ENCODE data around the gene GMDS.

Gene GMDS

DNA sequence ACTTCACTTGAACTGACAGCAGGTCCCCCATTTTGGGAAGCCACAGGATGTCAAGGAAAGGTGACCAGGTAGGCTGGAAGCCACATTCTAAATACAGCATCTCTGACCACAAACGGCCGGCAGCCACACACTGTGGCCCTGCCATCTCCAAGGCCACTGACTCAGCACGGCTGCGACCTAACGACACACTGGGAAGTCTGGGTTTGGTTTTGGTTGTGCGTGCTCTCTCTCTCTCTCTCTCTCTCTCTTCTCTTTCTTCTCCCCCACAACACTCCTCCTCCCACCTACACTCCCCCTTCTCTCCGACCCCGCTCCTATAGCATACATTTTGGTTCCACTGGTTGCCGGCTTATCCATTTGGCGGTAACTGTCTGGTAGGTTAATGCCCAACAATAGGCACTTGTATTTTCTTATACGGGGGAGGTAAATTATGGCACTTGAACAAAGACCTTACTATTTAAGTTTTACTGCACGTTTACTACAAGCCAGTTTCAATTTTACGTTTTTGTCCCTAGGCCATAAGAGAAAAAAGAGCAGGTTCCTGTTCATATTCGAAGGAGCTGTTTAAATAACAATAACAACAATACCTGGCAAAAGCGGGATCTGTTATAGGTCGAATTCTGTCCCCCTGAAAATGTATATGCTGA lies 103.6 kb downstream of the GMDS start:
- H3K36me3 ChIP-seq (ENCODE audit: insufficient read depth): no peaks in the 10 kb centered on the region
- no peak overlapping the region for H3K27ac ChIP-seq
- no peak overlapping the region for H2AFZ ChIP-seq (ENCODE audit: low read depth)
- H3K27me3 ChIP-seq (ENCODE audit: insufficient read depth, low read depth): no peaks in the 10 kb centered on the region
- no peaks in the 10 kb centered on the region for H3K4me1 ChIP-seq (ENCODE audit: low read depth, poor library complexity, severe bottlenecking)
- H4K20me1 ChIP-seq (ENCODE audit: insufficient read depth): no peaks in the 10 kb centered on the region
- no peak overlapping the region for H3K4me3 ChIP-seq (IDR thresholded peaks at IDR 0.05; ENCODE audit: insufficient read depth, low read depth, low read length)
- no peak overlapping the region for H3K4me2 ChIP-seq
- no peak overlapping the region for H3K9ac ChIP-seq
- TF ChIP-seq, protein P1, sequence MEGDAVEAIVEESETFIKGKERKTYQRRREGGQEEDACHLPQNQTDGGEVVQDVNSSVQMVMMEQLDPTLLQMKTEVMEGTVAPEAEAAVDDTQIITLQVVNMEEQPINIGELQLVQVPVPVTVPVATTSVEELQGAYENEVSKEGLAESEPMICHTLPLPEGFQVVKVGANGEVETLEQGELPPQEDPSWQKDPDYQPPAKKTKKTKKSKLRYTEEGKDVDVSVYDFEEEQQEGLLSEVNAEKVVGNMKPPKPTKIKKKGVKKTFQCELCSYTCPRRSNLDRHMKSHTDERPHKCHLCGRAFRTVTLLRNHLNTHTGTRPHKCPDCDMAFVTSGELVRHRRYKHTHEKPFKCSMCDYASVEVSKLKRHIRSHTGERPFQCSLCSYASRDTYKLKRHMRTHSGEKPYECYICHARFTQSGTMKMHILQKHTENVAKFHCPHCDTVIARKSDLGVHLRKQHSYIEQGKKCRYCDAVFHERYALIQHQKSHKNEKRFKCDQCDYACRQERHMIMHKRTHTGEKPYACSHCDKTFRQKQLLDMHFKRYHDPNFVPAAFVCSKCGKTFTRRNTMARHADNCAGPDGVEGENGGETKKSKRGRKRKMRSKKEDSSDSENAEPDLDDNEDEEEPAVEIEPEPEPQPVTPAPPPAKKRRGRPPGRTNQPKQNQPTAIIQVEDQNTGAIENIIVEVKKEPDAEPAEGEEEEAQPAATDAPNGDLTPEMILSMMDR (conservative IDR thresholded peaks at IDR 0.05; ENCODE audit: low read depth, low read length): no peak
- no peaks in the 10 kb centered on the region for H3K79me2 ChIP-seq (ENCODE audit: insufficient read depth, low read depth)

DNA sequence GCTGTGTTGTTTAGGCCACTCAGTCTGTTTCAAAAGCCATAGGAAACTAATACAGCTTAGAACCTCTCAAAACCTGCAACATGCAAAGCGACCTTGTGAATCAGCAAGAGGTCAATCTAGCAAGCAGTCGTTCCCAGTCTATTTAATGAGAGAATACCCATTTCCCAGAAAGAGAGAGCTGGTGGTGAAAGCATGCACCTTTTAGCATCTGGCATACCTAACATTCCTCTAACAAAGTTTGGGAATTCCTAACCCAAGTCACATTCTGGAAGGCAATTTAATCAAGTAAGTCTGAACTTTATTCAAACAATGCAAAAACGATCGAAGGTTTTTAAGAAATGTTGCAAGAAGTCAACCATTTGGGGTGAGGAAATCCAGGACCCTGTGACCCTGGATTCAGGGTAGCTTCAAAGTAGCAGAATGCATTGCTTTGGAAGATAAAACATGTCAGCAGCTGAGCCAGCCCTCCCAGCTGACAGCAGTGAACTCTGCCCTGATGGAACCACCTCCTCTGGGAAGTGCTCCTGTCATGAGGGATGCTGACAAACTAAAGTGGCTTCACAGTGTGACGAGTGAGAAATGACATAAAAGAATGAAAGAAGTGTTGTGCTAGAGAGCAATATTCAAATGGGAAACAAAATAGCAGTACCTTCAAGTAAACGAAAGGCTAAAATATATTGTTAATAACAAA lies 104.8 kb downstream of the GMDS start:
- TF ChIP-seq, protein P1 (conservative IDR thresholded peaks at IDR 0.05; ENCODE audit: low read depth, low read length): no peak
- no peak overlapping the region for H3K4me3 ChIP-seq (IDR thresholded peaks at IDR 0.05; ENCODE audit: insufficient read depth, low read depth, low read length)
- H3K36me3 ChIP-seq (ENCODE audit: insufficient read depth): no peaks in the 10 kb centered on the region
- H3K9ac ChIP-seq: no peak overlapping the region
- H3K4me1 ChIP-seq (ENCODE audit: low read depth, poor library complexity, severe bottlenecking): no peaks in the 10 kb centered on the region
- no peak overlapping the region for H3K27ac ChIP-seq
- H3K27me3 ChIP-seq (ENCODE audit: insufficient read depth, low read depth): no peaks in the 10 kb centered on the region
- no peaks in the 10 kb centered on the region for H3K79me2 ChIP-seq (ENCODE audit: insufficient read depth, low read depth)
- no peak overlapping the region for H3K4me2 ChIP-seq
- no peak overlapping the region for H2AFZ ChIP-seq (ENCODE audit: low read depth)
- no peaks in the 10 kb centered on the region for H4K20me1 ChIP-seq (ENCODE audit: insufficient read depth)

DNA sequence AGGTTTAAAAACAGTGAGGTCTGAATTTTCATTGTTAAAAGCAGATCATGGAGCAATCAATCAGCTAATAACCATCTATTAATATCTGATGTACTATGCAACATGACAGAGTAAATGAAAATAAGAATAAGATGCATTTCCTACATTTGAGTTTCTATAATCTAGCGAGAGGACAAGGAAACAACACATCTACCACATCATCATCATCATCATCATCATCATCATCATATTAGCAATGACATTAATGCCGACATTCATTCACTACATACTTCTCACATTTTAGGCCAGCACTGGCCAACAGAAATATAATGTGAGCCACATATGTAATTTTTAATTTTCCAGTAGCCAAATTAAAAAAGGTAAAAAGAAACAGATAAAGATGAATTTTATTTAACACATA lies 110.0 kb downstream of the GMDS start:
- Histone ChIP-seq H3K4me3 (IDR thresholded peaks at IDR 0.05; ENCODE audit: insufficient read depth, low read depth, low read length) (no peak overlapping the region), H3K36me3 (ENCODE audit: insufficient read depth) (no peaks in the 10 kb centered on the region), H3K27ac (no peak overlapping the region), H4K20me1 (ENCODE audit: insufficient read depth) (no peaks in the 10 kb centered on the region), H3K79me2 (ENCODE audit: insufficient read depth, low read depth) (no peaks in the 10 kb centered on the region), H2AFZ (ENCODE audit: low read depth) (no peak overlapping the region), H3K9ac (no peak overlapping the region), H3K4me2 (no peak overlapping the region), H3K4me1 (ENCODE audit: low read depth, poor library complexity, severe bottlenecking) (no peaks in the 10 kb centered on the region), H3K27me3 (ENCODE audit: insufficient read depth, low read depth) (no peaks in the 10 kb centered on the region)
- TF ChIP-seq, protein P1 (conservative IDR thresholded peaks at IDR 0.05; ENCODE audit: low read depth, low read length): no peak

DNA sequence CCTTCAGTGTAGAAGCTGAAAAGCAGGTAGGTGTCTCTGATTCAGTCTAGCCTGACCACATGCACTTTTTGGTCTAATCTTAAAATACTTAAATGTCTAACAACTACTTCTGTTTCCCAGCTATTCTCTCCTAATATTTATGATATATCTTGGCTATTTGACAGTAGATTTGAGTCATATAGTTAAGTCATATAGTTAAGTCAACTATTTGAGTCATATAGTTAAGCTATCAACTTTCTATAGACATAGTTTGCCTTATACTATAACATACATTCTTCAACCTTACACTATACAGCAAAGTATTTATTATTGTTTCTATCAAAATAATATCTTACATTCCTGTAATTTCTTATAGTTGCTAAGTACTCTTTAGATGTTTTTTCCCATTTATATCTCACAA lies 110.9 kb downstream of the GMDS start:
- Histone ChIP-seq H2AFZ (ENCODE audit: low read depth) (no peak overlapping the region), H4K20me1 (ENCODE audit: insufficient read depth) (no peaks in the 10 kb centered on the region), H3K27me3 (ENCODE audit: insufficient read depth, low read depth) (no peaks in the 10 kb centered on the region), H3K4me3 (IDR thresholded peaks at IDR 0.05; ENCODE audit: insufficient read depth, low read depth, low read length) (no peak overlapping the region), H3K79me2 (ENCODE audit: insufficient read depth, low read depth) (no peaks in the 10 kb centered on the region), H3K36me3 (ENCODE audit: insufficient read depth) (no peaks in the 10 kb centered on the region), H3K4me1 (ENCODE audit: low read depth, poor library complexity, severe bottlenecking) (no peaks in the 10 kb centered on the region), H3K9ac (no peak overlapping the region), H3K4me2 (no peak overlapping the region), H3K27ac (no peak overlapping the region)
- TF ChIP-seq, protein P1 (conservative IDR thresholded peaks at IDR 0.05; ENCODE audit: low read depth, low read length): no peak

Data from KMS-11 (cell line).